ENCODE measurements around the gene GPR119.

- TF ChIP-seq USF2 (CRISPR knock-in tag; IDR thresholded peaks at IDR 0.05) (no peak), CTCF (IDR thresholded peaks at IDR 0.05) (no peak), E2F1 (CRISPR knock-in tag; IDR thresholded peaks at IDR 0.05) (no peak), IRF1 (CRISPR knock-in tag; IDR thresholded peaks at IDR 0.05) (no peak), TCF7 (CRISPR knock-in tag; IDR thresholded peaks at IDR 0.05; ENCODE audit: low read depth) (no peak), ZNF121 (CRISPR knock-in tag; IDR thresholded peaks at IDR 0.05) (no peak), OVOL2 (CRISPR knock-in tag; IDR thresholded peaks at IDR 0.05; ENCODE audit: borderline replicate concordance) (no peak), FOXJ3 (CRISPR knock-in tag; IDR thresholded peaks at IDR 0.05; ENCODE audit: borderline replicate concordance) (no peak), CREB1 (CRISPR knock-in tag; IDR thresholded peaks at IDR 0.05) (no peak), TEAD4 (CRISPR knock-in tag; IDR thresholded peaks at IDR 0.05) (no peak)
Measured at GRCh38 chrX:130376077-130376476, 9.4 kb downstream of the GPR119 start.
